Measurements from ENCODE around the gene ADAMTS18. TPM values are rescaled to one million over a fixed set of nuclear protein-coding genes. Genes with fewer than 3 reads are reported as not detected.

Gene ADAMTS18
- total RNA-seq, 1 experiment from 2014 or later, result not detected

DNA sequence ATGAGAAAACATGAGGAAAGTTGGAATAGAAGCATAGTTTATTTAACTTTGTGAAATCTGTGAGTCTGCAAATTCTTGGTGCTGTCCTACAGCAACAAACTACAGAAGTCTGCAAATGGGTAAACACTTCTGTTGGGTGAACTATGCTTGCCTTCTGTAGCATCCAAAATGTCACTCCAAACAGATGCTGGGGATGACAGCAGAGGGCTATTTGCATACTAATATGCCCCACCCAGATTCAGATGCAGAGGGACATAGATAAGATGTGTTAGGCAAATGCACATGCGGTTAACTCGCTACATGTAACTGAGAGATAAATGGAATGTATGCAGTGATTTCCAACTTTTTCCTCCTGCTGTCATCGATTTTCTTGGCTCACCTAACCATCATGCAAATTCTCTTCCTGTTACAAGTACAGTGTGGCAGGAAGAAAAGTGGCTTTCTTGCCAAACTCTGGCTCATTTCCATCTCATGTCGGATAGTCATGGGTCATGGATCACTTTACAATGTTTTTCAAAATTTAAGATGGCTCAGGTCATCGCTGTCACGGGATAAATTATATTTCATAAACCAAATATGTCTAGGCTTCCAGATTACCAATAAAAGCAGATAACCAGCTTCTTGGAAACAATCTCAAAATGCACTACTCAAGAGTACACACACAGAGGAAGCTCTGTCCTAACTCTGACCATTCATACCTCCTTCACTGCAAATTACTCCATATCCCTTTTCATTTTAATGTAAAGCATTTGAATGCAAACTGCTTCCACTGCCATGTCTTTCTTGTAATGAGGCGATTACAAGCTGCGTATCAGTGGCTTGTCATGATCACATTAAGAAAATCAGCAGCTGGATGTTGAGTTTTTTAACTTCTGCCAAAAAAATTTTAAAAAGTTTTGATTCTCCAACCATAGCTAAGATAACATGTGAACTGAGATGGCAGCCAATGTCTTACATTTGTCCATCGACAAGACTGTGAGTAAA is 47.7 kb downstream of the ADAMTS18 start:
- ChIA-PET CTCF (no interaction called here), POLR2A (no interaction called here), RAD21 (ENCODE audit: low non-redundant PET in 1 of 2, low total read pairs in 2 of 2, uncharacterized antibody in 2 of 2, unreplicated experiment in 2 of 2) (no interaction called here)
- no peaks in the 10 kb centered on the region for H3K36me3 ChIP-seq (ENCODE audit: control insufficient read depth in 1 of 2, insufficient read depth in 2 of 2, low read length in 2 of 2)
- no peaks in the 10 kb centered on the region for H3K79me2 ChIP-seq (ENCODE audit: insufficient read depth, low read length)
- H3K27me3 ChIP-seq (ENCODE audit: insufficient read depth, low read length), result no peaks in the 10 kb centered on the region; the same call in none of the 2 replicates
- no peaks in the 10 kb centered on the region for H4K20me1 ChIP-seq (ENCODE audit: insufficient read depth)
- H3K9me3 ChIP-seq (ENCODE audit: control insufficient read depth in 1 of 2, insufficient read depth in 1 of 2, low read depth in 1 of 2, low read length in 2 of 2), result no peaks in the 10 kb centered on the region
- intact Hi-C loops (cut with micrococcal nuclease), result no loop called here
- TF ChIP-seq POLR2AphosphoS5 (IDR thresholded peaks at IDR 0.05; ENCODE audit: low read depth, low read length) (no peak), ELF1 (IDR thresholded peaks at IDR 0.05; ENCODE audit: borderline replicate concordance, low read depth) (no peak), TCF7L2 (IDR thresholded peaks at IDR 0.05; ENCODE audit: borderline replicate concordance, extremely low read depth, insufficient read depth, insufficient read length) (no peak)
- H3K4me2 ChIP-seq (ENCODE audit: low read length), result no peak overlapping the region
- no peak overlapping the region for H3K27ac ChIP-seq (ENCODE audit: low read depth, low read length)
- H3K9ac ChIP-seq (ENCODE audit: low read length), result no peak overlapping the region
- no peaks in the 10 kb centered on the region for H3K9me2 ChIP-seq (ENCODE audit: insufficient read depth)
- BruUV-seq (replicated peaks), result no TSS peak
- no peak for ATAC-seq
- no peak overlapping the region for H2AFZ ChIP-seq (ENCODE audit: low read depth, low read length, poor library complexity, severe bottlenecking)
- DNase-seq (ENCODE audit: low read depth, low spot score), result no peak
- H3K4me1 ChIP-seq (ENCODE audit: control insufficient read depth in 1 of 2, insufficient read depth in 2 of 2, low read length in 2 of 2), result no peaks in the 10 kb centered on the region
- no peak overlapping the region for H3K4me3 ChIP-seq (replicated peaks in 1 of 2; ENCODE audit: low read depth in 1 of 2, low read length in 2 of 2)

DNA sequence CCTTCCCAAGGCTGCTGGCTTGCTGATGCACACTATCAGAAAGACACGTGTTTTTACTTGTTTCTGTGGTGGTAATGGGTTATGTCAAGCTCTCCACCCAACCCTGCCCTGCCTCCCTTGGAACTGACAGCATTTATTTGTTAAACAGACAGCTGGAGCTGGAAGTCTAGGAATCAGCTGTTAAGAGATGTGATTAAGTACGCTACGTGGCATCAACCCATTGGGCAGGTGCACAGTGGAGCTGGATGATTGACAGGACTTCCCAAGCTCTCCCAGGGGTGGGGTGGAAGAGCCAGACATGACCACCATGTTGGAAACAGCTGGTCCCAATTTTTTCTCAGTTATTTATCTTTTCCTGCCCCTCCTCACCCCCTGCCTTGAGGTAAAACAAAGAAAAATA is 49.4 kb downstream of the ADAMTS18 start:
- TF ChIP-seq CEBPB (IDR thresholded peaks at IDR 0.05; ENCODE audit: low read depth), result no peak
- TF ChIP-seq, protein P1, sequence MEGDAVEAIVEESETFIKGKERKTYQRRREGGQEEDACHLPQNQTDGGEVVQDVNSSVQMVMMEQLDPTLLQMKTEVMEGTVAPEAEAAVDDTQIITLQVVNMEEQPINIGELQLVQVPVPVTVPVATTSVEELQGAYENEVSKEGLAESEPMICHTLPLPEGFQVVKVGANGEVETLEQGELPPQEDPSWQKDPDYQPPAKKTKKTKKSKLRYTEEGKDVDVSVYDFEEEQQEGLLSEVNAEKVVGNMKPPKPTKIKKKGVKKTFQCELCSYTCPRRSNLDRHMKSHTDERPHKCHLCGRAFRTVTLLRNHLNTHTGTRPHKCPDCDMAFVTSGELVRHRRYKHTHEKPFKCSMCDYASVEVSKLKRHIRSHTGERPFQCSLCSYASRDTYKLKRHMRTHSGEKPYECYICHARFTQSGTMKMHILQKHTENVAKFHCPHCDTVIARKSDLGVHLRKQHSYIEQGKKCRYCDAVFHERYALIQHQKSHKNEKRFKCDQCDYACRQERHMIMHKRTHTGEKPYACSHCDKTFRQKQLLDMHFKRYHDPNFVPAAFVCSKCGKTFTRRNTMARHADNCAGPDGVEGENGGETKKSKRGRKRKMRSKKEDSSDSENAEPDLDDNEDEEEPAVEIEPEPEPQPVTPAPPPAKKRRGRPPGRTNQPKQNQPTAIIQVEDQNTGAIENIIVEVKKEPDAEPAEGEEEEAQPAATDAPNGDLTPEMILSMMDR (IDR thresholded peaks at IDR 0.05 in 2 of 3, conservative IDR thresholded peaks at IDR 0.05 in 1 of 3; ENCODE audit: borderline replicate concordance in 1 of 3, insufficient read depth in 1 of 3, low read depth in 2 of 3, low read length in 2 of 3), result no peak
- no peak for TF ChIP-seq YY1 (IDR thresholded peaks at IDR 0.05; ENCODE audit: extremely low read depth, insufficient replicate concordance, low read depth, low read length)
- TF ChIP-seq TCF7L2 (IDR thresholded peaks at IDR 0.05; ENCODE audit: borderline replicate concordance, extremely low read depth, insufficient read depth, insufficient read length), result no peak
- no TSS peak for BruUV-seq (replicated peaks)
- no peaks in the 10 kb centered on the region for H4K20me1 ChIP-seq (ENCODE audit: insufficient read depth)
- ChIA-PET POLR2A (no interaction called here), RAD21 (ENCODE audit: low non-redundant PET in 1 of 2, low total read pairs in 2 of 2, uncharacterized antibody in 2 of 2, unreplicated experiment in 2 of 2) (no interaction called here), CTCF (interaction anchor here (0.8 kb wide), 1 partner anchor 9 kb away, joined by 3 read pairs; no protein-coding TSS in a partner anchor)
- no peaks in the 10 kb centered on the region; the same call in none of the 2 replicates for H3K27me3 ChIP-seq (ENCODE audit: insufficient read depth, low read length)
- no peak overlapping the region for H3K9ac ChIP-seq (ENCODE audit: low read length)
- DNase-seq (ENCODE audit: low read depth, low spot score) (no peak), ATAC-seq (no peak)
- H3K36me3 ChIP-seq (ENCODE audit: control insufficient read depth in 1 of 2, insufficient read depth in 2 of 2, low read length in 2 of 2), result no peaks in the 10 kb centered on the region
- no peaks in the 10 kb centered on the region for H3K79me2 ChIP-seq (ENCODE audit: insufficient read depth, low read length)
- H3K27ac ChIP-seq (ENCODE audit: low read depth, low read length), result no peak overlapping the region
- H3K9me2 ChIP-seq (ENCODE audit: insufficient read depth), result no peaks in the 10 kb centered on the region
- H3K4me3 ChIP-seq (replicated peaks in 1 of 2; ENCODE audit: low read depth in 1 of 2, low read length in 2 of 2), result no peak overlapping the region
- H2AFZ ChIP-seq (ENCODE audit: low read depth, low read length, poor library complexity, severe bottlenecking), result no peak overlapping the region
- no peaks in the 10 kb centered on the region for H3K9me3 ChIP-seq (ENCODE audit: control insufficient read depth in 1 of 2, insufficient read depth in 1 of 2, low read depth in 1 of 2, low read length in 2 of 2)
- H3K4me1 ChIP-seq (ENCODE audit: control insufficient read depth in 1 of 2, insufficient read depth in 2 of 2, low read length in 2 of 2), result no peaks in the 10 kb centered on the region
- intact Hi-C loops (cut with micrococcal nuclease), result no loop called here
- no peak overlapping the region for H3K4me2 ChIP-seq (ENCODE audit: low read length)
